Ecto neural progenitor cell (in vitro differentiated cells): ENCODE results near the gene BTF3.
"Not testable (repeated sequence)": the region's sequence is repeated elsewhere in the genome, so short reads cannot be mapped to it uniquely, and the experiment has no call there.

Experiments used
- DNase-seq: peaks from one replicate; pipeline ENCODE4 v3.0.0-alpha.2; 2018; ENCODE audit warnings: low spot score

Gene BTF3

GRCh38 chr5:73486119-73486899, 11.9 kb upstream of the BTF3 start:
- DNase-seq: no peak

- not testable (repeated sequence) for DNase-seq
Observed at GRCh38 chr5:73487257-73487656, 11.0 kb upstream of the BTF3 start.

- DNase-seq: no peak
Observed at GRCh38 chr5:73487815-73488214, 10.4 kb upstream of the BTF3 start.

- no peak for DNase-seq
Observed at GRCh38 chr5:73488806-73489205, 9.4 kb upstream of the BTF3 start.

GRCh38 chr5:73490088-73490487, 8.2 kb upstream of the BTF3 start:
- DNase-seq: no peak

GRCh38 chr5:73491155-73491554, 7.1 kb upstream of the BTF3 start:
- no peak for DNase-seq

- DNase-seq: no peak
Observed at GRCh38 chr5:73493421-73493820, 4.8 kb upstream of the BTF3 start.

- DNase-seq: no peak
Observed at GRCh38 chr5:73494721-73495120, 3.5 kb upstream of the BTF3 start.

GRCh38 chr5:73495772-73496335, 2.4 kb upstream of the BTF3 start:
- DNase-seq: no peak

- DNase-seq: no peak
Observed at GRCh38 chr5:73496984-73497457, 1.2 kb upstream of the BTF3 start.

GRCh38 chr5:73497497-73498056, 665 bp upstream of the BTF3 start:
- no peak for DNase-seq

- no peak for DNase-seq
Observed at GRCh38 chr5:73499187-73499586, 945 bp downstream of the BTF3 start.

GRCh38 chr5:73499756-73500155, 1.5 kb downstream of the BTF3 start:
- no peak for DNase-seq

- DNase-seq: no peak
Observed at GRCh38 chr5:73501406-73501805, 3.2 kb downstream of the BTF3 start.

GRCh38 chr5:73506459-73506955, 8.3 kb downstream of the BTF3 start:
- DNase-seq: no peak

GRCh38 chr5:73507062-73507461, 8.8 kb downstream of the BTF3 start:
- DNase-seq: no peak

- DNase-seq: not testable (repeated sequence)
Observed at GRCh38 chr5:73508521-73508920, 10.3 kb downstream of the BTF3 start.

- no peak for DNase-seq
Observed at GRCh38 chr5:73513996-73514395, 15.8 kb downstream of the BTF3 start.

- no peak for DNase-seq
Observed at GRCh38 chr5:73514418-73514817, 16.2 kb downstream of the BTF3 start.

GRCh38 chr5:73515232-73515631, 17.0 kb downstream of the BTF3 start:
- no peak for DNase-seq

GRCh38 chr5:73519531-73520283, 21.5 kb downstream of the BTF3 start:
- DNase-seq: peak; percentile 77

GRCh38 chr5:73522989-73523388, 24.7 kb downstream of the BTF3 start:
- DNase-seq: no peak

GRCh38 chr5:73523861-73524260, 25.6 kb downstream of the BTF3 start:
- no peak for DNase-seq
